OCI-LY1 (cell line): ENCODE measurements around the gene KCNK13.

Source experiments
- CTCF ChIP-seq: fragments of 200-600 bp; sonication (generic), shearing (Covaris generic); IDR thresholded peaks from 2 replicates; pipeline ENCODE4 v1.5.1; 2017; ENCODE audit warnings: mild to moderate bottlenecking, antibody characterized with exemption, low read length, moderate library complexity, mixed read lengths
- EZH2 ChIP-seq: fragments of 200-600 bp; sonication (generic), shearing (Covaris generic); IDR thresholded peaks from 2 replicates; pipeline ENCODE4 v1.8.0; 2017; ENCODE audit warnings: borderline replicate concordance, mixed run types, mild to moderate bottlenecking, antibody characterized with exemption, low read length, moderate library complexity, mixed read lengths

- TF ChIP-seq EZH2 (no peak), CTCF (no peak)
Observed at GRCh38 chr14:90088176-90088575, 26.4 kb downstream of the KCNK13 start.
